Stromal cell of bone marrow (primary cell): ENCODE data around the gene ETNPPL.

ENCODE experiments used
- DNase-seq: peaks from one replicate; pipeline ENCODE4 v3.0.0-alpha.2; 2012; ENCODE audit warnings: low read depth

Gene ETNPPL

DNA sequence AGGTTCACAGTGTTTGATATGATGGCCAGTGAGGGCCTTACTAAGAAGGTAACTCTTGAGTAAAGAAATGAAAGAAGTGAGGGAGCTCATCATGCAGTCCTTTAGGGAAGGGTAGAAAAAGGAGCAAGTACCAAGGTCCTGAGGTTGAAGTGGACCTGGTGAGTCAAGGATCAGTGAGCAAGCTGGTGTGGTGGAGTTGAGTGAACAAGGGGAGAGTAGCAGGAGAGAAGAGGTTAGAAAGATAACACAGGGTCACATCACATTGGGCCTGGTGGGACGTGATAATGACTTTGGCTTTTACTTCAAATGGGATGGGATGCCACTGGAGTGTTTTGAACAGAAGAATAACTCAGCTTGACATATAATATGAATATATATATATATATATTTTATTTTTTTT, 67.8 kb downstream of the ETNPPL start:
- DNase-seq = no peak

- no peak for DNase-seq
These were observed 68.4 kb downstream of the ETNPPL start for GRCh38 chr4:108694423-108694822.

- peak; percentile 3 for DNase-seq
These were observed 69.0 kb downstream of the ETNPPL start for GRCh38 chr4:108693819-108694218.

- no peak for DNase-seq
These were observed 69.6 kb downstream of the ETNPPL start for GRCh38 chr4:108693211-108693610.
